OCI-LY7 (cell line): Measurements from ENCODE around the gene KCNK7. TPM values are rescaled to one million over a fixed set of nuclear protein-coding genes. Genes with fewer than 3 reads are reported as not detected.
A peak's percentile ranks its signal among the peaks of the same experiment; 100 is the strongest.
"Not testable (repeated sequence)": the region's sequence is repeated elsewhere in the genome, so short reads cannot be mapped to it uniquely, and the experiment has no call there.

Source experiments
- BruUV-seq: library from RNA; stranded (reverse); fragments of 400-500 nt; replicated peaks from 2 replicates; lab custom pipeline; 2021; lab: Mats Ljungman, UMichigan
- CTCF ChIA-PET: fragments of 300-600 bp; sonication (Branson Sonifier 250); formaldehyde crosslinking; loops from one replicate; lab custom pipeline; 2022; ENCODE audit warnings: antibody characterized with exemption; ENCODE audit not compliant: unreplicated experiment; lab: Charles Lee
- POLR2A ChIA-PET: fragments of 300-600 bp; sonication (Branson Sonifier 250); formaldehyde crosslinking; loops from one replicate; lab custom pipeline; 2022; ENCODE audit warnings: antibody characterized with exemption; lab: Charles Lee
- DNase-seq: peaks from one replicate; pipeline ENCODE4 v3.0.0-alpha.2; 2015; ENCODE audit warnings: low spot score
- H2AFZ ChIP-seq: fragments of 200-600 bp; sonication (generic), shearing (Covaris generic); 2 replicates; pipeline ENCODE4 v1.6.1; 2014; ENCODE audit warnings: mild to moderate bottlenecking, antibody characterized with exemption, low read length, moderate library complexity
- H3K27ac ChIP-seq: fragments of 200-600 bp; sonication (generic); 2 replicates; pipeline ENCODE4 v1.5.1; 2014; ENCODE audit warnings: mixed run types, low read depth, mild to moderate bottlenecking, moderate library complexity, low read length, inconsistent platforms; ENCODE audit not compliant: poor library complexity, severe bottlenecking
- H3K36me3 ChIP-seq: fragments of 200-600 bp; sonication (generic); 2 replicates; pipeline ENCODE4 v1.6.1; 2014; ENCODE audit warnings: mild to moderate bottlenecking, antibody characterized with exemption, low read length, moderate library complexity, mixed read lengths; ENCODE audit not compliant: insufficient read depth
- H3K4me1 ChIP-seq: fragments of 200-600 bp; sonication (generic); 2 replicates; pipeline ENCODE4 v1.5.1; 2014; ENCODE audit warnings: mild to moderate bottlenecking, low read length; ENCODE audit not compliant: insufficient read depth, poor library complexity, severe bottlenecking
- H3K4me2 ChIP-seq: fragments of 200-600 bp; sonication (generic); 2 replicates; pipeline ENCODE4 v1.6.1; 2014; ENCODE audit warnings: mild to moderate bottlenecking, low read length
- H3K4me3 ChIP-seq: fragments of 200-600 bp; sonication (generic); 2 replicates; pipeline ENCODE4 v1.5.1; 2014; ENCODE audit warnings: mild to moderate bottlenecking, low read depth, low read length; ENCODE audit not compliant: poor library complexity, severe bottlenecking
- H3K79me2 ChIP-seq: fragments of 200-600 bp; sonication (generic); 2 replicates; pipeline ENCODE4 v1.6.1; 2016; ENCODE audit warnings: low read depth, mild to moderate bottlenecking, low read length, moderate library complexity, mixed read lengths; ENCODE audit not compliant: insufficient read depth
- H3K9me2 ChIP-seq: fragments of 200-600 bp; sonication (generic); 2 replicates; pipeline ENCODE4 v1.6.1; 2016; ENCODE audit warnings: mild to moderate bottlenecking, low read length, mixed read lengths; ENCODE audit not compliant: insufficient read depth
- H3K9me3 ChIP-seq: fragments of 200-600 bp; sonication (generic); 2 replicates; pipeline ENCODE4 v1.6.1; 2014; ENCODE audit warnings: mild to moderate bottlenecking, mixed run types, low read length, mixed read lengths
- H4K20me1 ChIP-seq: fragments of 200-600 bp; sonication (generic); 2 replicates; pipeline ENCODE4 v1.6.1; 2014; ENCODE audit warnings: mild to moderate bottlenecking, antibody characterized with exemption, low read length, moderate library complexity, mixed read lengths; ENCODE audit not compliant: insufficient read depth
- EZH2phosphoT487 ChIP-seq: fragments of 200-600 bp; sonication (generic); IDR thresholded peaks from 2 replicates; pipeline ENCODE4 v1.6.1; 2018; ENCODE audit warnings: low read depth, borderline replicate concordance, mild to moderate bottlenecking, mixed run types, antibody characterized with exemption, low read length, moderate library complexity, mixed read lengths
- intact Hi-C: fragments of 100-400 bp; cut with micrococcal nuclease; formaldehyde crosslinking; loops from one replicate; pipeline ENCODE4 v1.10.0; 2022; ENCODE audit not compliant: unreplicated experiment
- total RNA-seq, 2 experiments: library from RNA; depleted of rRNA in 1 of 2; stranded (reverse); fragments of >200 nt in 1 of 2; shearing (Covaris generic) in 1 of 2; gene quantifications; 2 replicates each; pipeline ENCODE4 v1.2.3, GENCODE V29; 2014 to 2022
- TF ChIP-seq, protein P1 (sequence below): fragments of 200-600 bp; sonication (generic); conservative IDR thresholded peaks from 2 replicates; pipeline ENCODE4 v1.5.1; 2014; ENCODE audit warnings: mild to moderate bottlenecking, antibody characterized with exemption, low read length, moderate library complexity, mixed read lengths

KCNK7 gene
- total RNA-seq, 2 experiments from 2014 or later: 0.68 to 1.4 TPM

DNA sequence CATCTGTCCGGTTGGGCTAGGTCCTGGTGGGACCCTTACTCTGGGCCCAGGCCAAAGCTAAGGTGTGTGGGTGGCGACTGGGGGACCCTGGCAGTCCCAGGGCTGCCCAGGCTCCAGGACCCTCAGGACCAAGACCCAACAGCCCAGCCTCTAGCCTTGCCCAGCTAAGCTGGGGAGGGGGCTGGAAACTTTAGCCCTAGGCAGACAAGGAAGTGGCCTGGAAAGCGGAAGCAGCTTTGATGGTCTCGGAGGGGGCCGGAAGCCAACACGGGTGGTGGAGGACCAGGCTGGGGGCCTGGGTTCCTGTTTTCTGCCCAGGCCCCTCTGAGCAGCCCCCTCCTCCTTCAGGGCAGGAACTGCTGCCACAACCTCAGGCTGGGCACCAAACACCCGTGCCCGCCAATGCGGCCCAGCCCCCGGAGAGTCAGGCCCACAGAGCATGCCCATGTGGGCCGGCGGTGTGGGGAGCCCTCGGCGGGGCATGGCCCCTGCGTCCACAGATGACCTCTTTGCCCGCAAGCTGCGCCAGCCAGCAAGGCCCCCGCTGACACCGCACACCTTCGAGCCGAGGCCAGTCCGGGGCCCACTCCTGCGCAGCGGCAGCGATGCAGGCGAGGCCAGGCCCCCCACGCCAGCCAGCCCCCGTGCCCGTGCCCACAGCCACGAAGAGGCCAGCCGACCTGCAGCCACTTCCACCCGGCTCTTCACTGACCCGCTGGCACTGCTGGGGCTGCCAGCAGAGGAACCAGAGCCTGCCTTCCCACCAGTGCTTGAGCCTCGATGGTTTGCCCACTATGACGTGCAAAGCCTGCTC, 45.1 kb upstream of the KCNK7 start:
- peak; percentile 81 for DNase-seq
- intact Hi-C loops: loop anchor here (1.0 kb wide), 1 partner anchor 25 kb away; the partner anchor contains the start of gene PCNX3
- Histone ChIP-seq H3K4me3 (peak overlapping the region; percentile 90), H3K4me1 (peaks cover 51% of the 10 kb centered on the region), H3K4me2 (peak overlapping the region; percentile 97), H3K36me3 (peaks cover 60% of the 10 kb centered on the region), H2AFZ (no peak overlapping the region), H3K27ac (peak overlapping the region; percentile 95), H3K9me3 (no peaks in the 10 kb centered on the region), H3K79me2 (peaks cover 22% of the 10 kb centered on the region; the same call in 1 of the 2 replicates), H4K20me1 (no peaks in the 10 kb centered on the region), H3K9me2 (no peaks in the 10 kb centered on the region)
- TF ChIP-seq, protein P1, sequence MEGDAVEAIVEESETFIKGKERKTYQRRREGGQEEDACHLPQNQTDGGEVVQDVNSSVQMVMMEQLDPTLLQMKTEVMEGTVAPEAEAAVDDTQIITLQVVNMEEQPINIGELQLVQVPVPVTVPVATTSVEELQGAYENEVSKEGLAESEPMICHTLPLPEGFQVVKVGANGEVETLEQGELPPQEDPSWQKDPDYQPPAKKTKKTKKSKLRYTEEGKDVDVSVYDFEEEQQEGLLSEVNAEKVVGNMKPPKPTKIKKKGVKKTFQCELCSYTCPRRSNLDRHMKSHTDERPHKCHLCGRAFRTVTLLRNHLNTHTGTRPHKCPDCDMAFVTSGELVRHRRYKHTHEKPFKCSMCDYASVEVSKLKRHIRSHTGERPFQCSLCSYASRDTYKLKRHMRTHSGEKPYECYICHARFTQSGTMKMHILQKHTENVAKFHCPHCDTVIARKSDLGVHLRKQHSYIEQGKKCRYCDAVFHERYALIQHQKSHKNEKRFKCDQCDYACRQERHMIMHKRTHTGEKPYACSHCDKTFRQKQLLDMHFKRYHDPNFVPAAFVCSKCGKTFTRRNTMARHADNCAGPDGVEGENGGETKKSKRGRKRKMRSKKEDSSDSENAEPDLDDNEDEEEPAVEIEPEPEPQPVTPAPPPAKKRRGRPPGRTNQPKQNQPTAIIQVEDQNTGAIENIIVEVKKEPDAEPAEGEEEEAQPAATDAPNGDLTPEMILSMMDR: no peak
- BruUV-seq: no TSS peak
- POLR2A ChIA-PET: interaction anchor here (2.6 kb wide), 1 partner anchor 22 kb away, joined by 7 read pairs; the partner anchor contains the start of gene RELA
- CTCF ChIA-PET: no interaction called here

DNA sequence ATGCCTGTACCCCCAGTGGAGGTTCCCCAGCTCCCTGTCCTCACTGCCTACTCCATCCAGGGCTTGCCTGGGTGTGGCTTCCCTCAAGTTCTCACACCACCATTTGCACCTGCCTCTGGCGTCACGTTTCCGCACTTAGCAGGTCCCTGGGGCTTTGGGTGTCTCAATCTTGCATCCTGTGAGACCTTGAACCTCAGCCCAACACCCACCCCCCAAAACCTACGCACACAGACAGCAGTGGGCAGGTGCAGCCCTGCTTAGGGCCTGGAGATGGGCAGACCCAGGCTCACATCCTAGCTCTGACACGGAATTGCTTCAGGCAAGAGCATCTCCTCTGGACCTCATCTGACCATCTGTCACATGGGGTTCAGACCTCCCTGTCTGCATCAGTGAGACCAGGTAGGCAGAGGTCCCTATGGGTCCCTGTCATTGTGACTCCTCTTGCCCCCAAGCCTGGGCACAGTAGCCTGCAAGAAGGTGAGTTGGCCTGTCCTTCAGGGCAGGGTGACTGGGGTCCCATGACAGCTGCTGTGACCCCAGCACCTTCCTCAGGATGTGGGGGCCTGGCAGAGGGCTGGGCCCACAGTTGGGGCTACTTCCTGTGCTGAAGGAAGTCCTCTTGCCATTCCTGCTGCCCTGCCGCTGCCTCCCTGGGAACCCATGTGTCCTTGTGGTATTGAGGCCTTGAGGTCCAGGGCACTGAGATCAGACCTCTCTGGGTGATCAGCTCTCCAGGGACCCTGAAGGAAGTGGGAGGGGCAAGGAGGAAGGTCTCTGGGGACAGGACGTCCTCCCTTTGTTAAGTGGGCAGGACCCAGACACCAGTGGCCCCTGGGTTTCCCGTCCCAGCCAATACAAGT, 44.3 kb upstream of the KCNK7 start:
- no peak overlapping the region for H2AFZ ChIP-seq
- POLR2A ChIA-PET: interaction anchor here (0.8 to 2.6 kb wide), 3 partner anchors 23 to 26 kb away, joined by 3 to 7 read pairs (median 4); partner anchors contain the start of genes PCNX3 and RELA

DNA sequence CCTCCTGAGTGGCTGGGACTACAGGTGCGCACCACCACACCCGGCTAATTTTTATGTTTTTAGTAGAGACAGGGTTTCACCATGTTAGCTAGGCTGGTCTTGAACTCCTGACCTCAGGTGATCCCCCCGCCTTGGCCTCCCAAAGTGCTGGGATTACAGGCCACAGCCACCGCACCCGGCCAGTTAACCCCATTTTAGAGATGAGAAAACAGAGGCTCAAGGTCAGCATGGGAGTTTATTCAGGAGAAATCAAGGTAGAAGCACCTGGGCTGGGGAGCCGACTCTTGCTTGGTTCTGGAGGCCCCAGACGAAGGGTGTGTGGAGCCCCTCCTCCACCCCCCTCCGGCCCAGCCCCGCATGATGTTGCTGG, 43.6 kb upstream of the KCNK7 start:
- H3K79me2 ChIP-seq: peaks cover 22% of the 10 kb centered on the region; the same call in 1 of the 2 replicates
- not testable (repeated sequence) for H3K9me3 ChIP-seq, DNase-seq, H2AFZ ChIP-seq, BruUV-seq, H4K20me1 ChIP-seq, H3K9me2 ChIP-seq
- H3K36me3 ChIP-seq: peaks cover 63% of the 10 kb centered on the region
- peaks cover 51% of the 10 kb centered on the region for H3K4me1 ChIP-seq
- H3K4me3 ChIP-seq: peak overlapping the region; percentile 90
- ChIA-PET CTCF (interaction anchor here (0.5 to 2.3 kb wide), 4 partner anchors 13 to 51 kb away, joined by 3 to 7 read pairs (median 4); partner anchors contain the start of gene PCNX3), POLR2A (interaction anchor here (0.6 to 2.6 kb wide), 7 partner anchors 19 to 1704 kb away, joined by 3 to 7 read pairs (median 4); partner anchors contain the start of genes PCNX3 and RELA)
- H3K27ac ChIP-seq: peak overlapping the region; percentile 95
- H3K4me2 ChIP-seq: peak overlapping the region; percentile 97
- intact Hi-C loops: loop anchor here (1.0 to 2.0 kb wide), 3 partner anchors 24 to 220 kb away; partner anchors contain the start of gene CFL1

More for the DNA sequence above, 44.3 kb upstream of the KCNK7 start:
- Histone ChIP-seq H4K20me1 (no peaks in the 10 kb centered on the region), H3K9me3 (no peaks in the 10 kb centered on the region), H3K4me3 (peak overlapping the region; percentile 90), H3K79me2 (peaks cover 22% of the 10 kb centered on the region; the same call in 1 of the 2 replicates), H3K4me2 (peak overlapping the region; percentile 97), H3K27ac (peak overlapping the region; percentile 95), H3K36me3 (peaks cover 59% of the 10 kb centered on the region), H3K9me2 (no peaks in the 10 kb centered on the region), H3K4me1 (peaks cover 51% of the 10 kb centered on the region)
- intact Hi-C loops: loop anchor here (1.0 to 2.0 kb wide), 4 partner anchors 23 to 219 kb away; partner anchors contain the start of genes CFL1 and PCNX3
- TF ChIP-seq EZH2phosphoT487: no peak
- TF ChIP-seq, protein P1: no peak
- DNase-seq: peak; percentile 99
- BruUV-seq: TSS peak; percentile 69
- CTCF ChIA-PET: interaction anchor here (0.5 to 2.3 kb wide), 4 partner anchors 13 to 224 kb away, joined by 3 to 7 read pairs (median 4); partner anchors contain the start of gene PCNX3
